ENCODE data around the gene CERS6.
"Not testable (repeated sequence)": the region's sequence is repeated elsewhere in the genome, so short reads cannot be mapped to it uniquely, and the experiment has no call there.

The CERS6 gene

GRCh38 chr2:168787782-168788376 is 331.8 kb downstream of the CERS6 start:
- DNase-seq: no peak

- DNase-seq: no peak
Measured at GRCh38 chr2:168789776-168790175, 333.7 kb downstream of the CERS6 start.

- no peak for DNase-seq
Measured at GRCh38 chr2:168790226-168790902, 334.3 kb downstream of the CERS6 start.

- not testable (repeated sequence) for DNase-seq
Measured at GRCh38 chr2:168791140-168791539, 335.1 kb downstream of the CERS6 start.

- DNase-seq: no peak
Measured at GRCh38 chr2:168793596-168793995, 337.5 kb downstream of the CERS6 start.

GRCh38 chr2:168794968-168795367 is 338.9 kb downstream of the CERS6 start:
- no peak for DNase-seq

- no peak for DNase-seq
Measured at GRCh38 chr2:168796090-168796577, 340.1 kb downstream of the CERS6 start.

GRCh38 chr2:168796583-168797285 is 340.7 kb downstream of the CERS6 start:
- no peak for DNase-seq

GRCh38 chr2:168797286-168797655 is 341.2 kb downstream of the CERS6 start:
- DNase-seq: no peak

GRCh38 chr2:168798076-168798887 is 342.2 kb downstream of the CERS6 start:
- DNase-seq: no peak

- DNase-seq: no peak
Measured at GRCh38 chr2:168798888-168799410, 342.9 kb downstream of the CERS6 start.

GRCh38 chr2:168801471-168801870 is 345.4 kb downstream of the CERS6 start:
- DNase-seq: no peak

- no peak for DNase-seq
Measured at GRCh38 chr2:168801961-168802858, 346.1 kb downstream of the CERS6 start, which contains the start of gene NOSTRIN. Gene NOSTRIN, plus strand, starts transcription at chr2:168802637. Its CDS starts 10 bp downstream, at chr2:168802647.

- DNase-seq: no peak
Measured at GRCh38 chr2:168802859-168803725, 347.0 kb downstream of the CERS6 start.

GRCh38 chr2:168804214-168804613 is 348.1 kb downstream of the CERS6 start:
- no peak for DNase-seq

GRCh38 chr2:168805615-168806014 is 349.5 kb downstream of the CERS6 start:
- no peak for DNase-seq

- DNase-seq: no peak
Measured at GRCh38 chr2:168809537-168809936, 353.5 kb downstream of the CERS6 start.

- no peak for DNase-seq
Measured at GRCh38 chr2:168810235-168810634, 354.2 kb downstream of the CERS6 start.

- no peak for DNase-seq
Measured at GRCh38 chr2:168811696-168812095, 355.6 kb downstream of the CERS6 start.

- no peak for DNase-seq
Measured at GRCh38 chr2:168814046-168814445, 358.0 kb downstream of the CERS6 start.
